ENCODE measurements around the gene APOBEC3A. TPM values are rescaled to one million over a fixed set of nuclear protein-coding genes. Genes with fewer than 3 reads are reported as not detected.
"Not testable (repeated sequence)": the region's sequence is repeated elsewhere in the genome, so short reads cannot be mapped to it uniquely, and the experiment has no call there.

APOBEC3A gene
- total RNA-seq, 1 experiment from 2014 or later = not detected

DNA sequence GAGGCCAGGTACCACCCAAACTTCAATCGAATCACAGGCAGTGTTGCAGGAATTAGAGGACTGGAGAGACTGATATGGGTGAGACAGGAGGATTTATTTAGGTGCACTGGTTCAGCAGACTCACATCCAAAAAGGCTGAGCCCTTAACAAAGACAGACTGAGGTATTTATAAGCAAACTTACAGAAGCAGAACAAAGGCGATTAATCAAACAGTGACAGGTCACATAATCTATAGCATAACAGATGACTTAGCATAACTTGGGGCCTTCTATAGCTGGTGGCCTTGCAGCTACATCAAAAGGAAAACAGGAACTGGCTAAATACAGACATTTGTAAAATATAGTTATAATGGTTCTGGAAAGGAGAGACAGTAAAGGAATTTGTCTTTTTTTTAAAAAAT lies 26.8 kb downstream of the APOBEC3A start:
- Mint-ChIP-seq H3K4me3 (ENCODE audit: unreplicated experiment) (peak overlapping the region; percentile 52), H3K27me3 (ENCODE audit: insufficient read depth, unreplicated experiment) (no peaks in the 10 kb centered on the region), H3K4me1 (ENCODE audit: low read depth, unreplicated experiment) (peaks cover 19% of the 10 kb centered on the region), H3K27ac (ENCODE audit: unreplicated experiment) (peak overlapping the region; percentile 89), H3K36me3 (ENCODE audit: insufficient read depth, unreplicated experiment) (peaks cover 32% of the 10 kb centered on the region), H3K9me3 (ENCODE audit: unreplicated experiment) (no peaks in the 10 kb centered on the region)
- DNase-seq = no peak
- ChIA-PET CTCF (interaction anchor here (0.7 to 1.3 kb wide), 2 partner anchors 60 to 114 kb away, joined by 4 to 5 read pairs; no protein-coding TSS in a partner anchor), POLR2A (interaction anchor here (1.4 kb wide), 1 partner anchor 63 kb away, joined by 3 read pairs; no protein-coding TSS in a partner anchor)
- Histone ChIP-seq H3K27me3 (replicated peaks; ENCODE audit: control insufficient read depth, insufficient read depth, low read length) (no peaks in the 10 kb centered on the region), H3K4me3 (ENCODE audit: low read depth, low read length) (no peak overlapping the region), H3K36me3 (ENCODE audit: control insufficient read depth, insufficient read depth, low read length) (no peaks in the 10 kb centered on the region), H3K4me1 (peaks cover 19% of the 10 kb centered on the region), H3K9me3 (peaks cover 9% of the 10 kb centered on the region; the same call in 1 of the 2 replicates)
- TF ChIP-seq, protein P1, sequence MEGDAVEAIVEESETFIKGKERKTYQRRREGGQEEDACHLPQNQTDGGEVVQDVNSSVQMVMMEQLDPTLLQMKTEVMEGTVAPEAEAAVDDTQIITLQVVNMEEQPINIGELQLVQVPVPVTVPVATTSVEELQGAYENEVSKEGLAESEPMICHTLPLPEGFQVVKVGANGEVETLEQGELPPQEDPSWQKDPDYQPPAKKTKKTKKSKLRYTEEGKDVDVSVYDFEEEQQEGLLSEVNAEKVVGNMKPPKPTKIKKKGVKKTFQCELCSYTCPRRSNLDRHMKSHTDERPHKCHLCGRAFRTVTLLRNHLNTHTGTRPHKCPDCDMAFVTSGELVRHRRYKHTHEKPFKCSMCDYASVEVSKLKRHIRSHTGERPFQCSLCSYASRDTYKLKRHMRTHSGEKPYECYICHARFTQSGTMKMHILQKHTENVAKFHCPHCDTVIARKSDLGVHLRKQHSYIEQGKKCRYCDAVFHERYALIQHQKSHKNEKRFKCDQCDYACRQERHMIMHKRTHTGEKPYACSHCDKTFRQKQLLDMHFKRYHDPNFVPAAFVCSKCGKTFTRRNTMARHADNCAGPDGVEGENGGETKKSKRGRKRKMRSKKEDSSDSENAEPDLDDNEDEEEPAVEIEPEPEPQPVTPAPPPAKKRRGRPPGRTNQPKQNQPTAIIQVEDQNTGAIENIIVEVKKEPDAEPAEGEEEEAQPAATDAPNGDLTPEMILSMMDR (IDR thresholded peaks at IDR 0.05; ENCODE audit: insufficient read depth in 1 of 2, low read depth in 1 of 2, low read length in 1 of 2, severe bottlenecking in 1 of 2, unreplicated experiment in 1 of 2) = no peak
- intact Hi-C loops (cut with micrococcal nuclease; ENCODE audit: unreplicated experiment) = loop anchor here (5.0 kb wide), 1 partner anchor 112 kb away; the partner anchor contains the start of gene CBX6
- BruUV-seq (replicated peaks) = no TSS peak

DNA sequence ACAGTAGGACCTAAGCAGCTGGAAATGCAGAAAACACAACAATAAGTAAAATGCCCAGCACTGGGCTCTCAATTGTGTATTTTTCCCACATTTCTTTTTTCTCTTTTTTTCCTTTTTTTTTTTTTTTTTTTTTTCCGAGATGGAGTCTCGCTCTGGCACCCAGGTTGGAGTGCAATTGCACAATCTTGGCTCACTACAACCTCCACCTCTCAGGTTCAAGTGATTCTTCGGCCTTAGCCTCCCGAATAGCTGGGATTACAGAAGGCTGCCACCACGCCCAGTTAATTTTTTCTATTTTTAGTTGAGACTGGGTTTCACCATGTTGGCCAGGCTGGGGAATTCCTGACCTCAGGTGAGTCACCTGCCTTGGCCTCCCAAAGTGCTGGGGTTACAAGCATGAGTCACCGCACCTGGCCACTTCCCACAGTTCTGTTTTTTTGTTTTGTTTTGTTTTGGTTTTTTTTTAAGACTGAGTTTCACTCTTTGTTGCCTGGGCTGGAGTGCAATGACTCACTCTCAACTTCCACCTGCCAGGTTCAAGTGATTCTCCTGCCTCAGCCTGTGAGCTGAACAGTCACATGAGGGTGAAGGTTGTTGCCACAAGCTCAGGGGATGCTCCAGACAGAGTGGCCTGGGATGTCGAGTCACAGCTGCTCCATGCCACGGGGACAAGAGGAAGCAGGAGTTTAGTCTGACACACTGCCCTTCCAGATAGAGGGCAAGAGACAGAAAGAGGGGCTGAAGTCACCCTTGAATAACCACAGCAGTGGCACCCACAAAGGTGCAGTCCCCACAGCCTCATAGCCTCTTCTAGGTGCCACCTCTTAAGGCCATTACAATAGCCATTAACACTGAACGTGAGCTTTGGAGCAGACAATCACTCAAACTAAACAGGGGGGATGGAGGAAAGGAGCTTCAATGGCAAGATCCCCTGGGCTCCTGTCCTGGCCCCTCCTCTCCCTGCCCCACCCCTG lies 27.7 kb downstream of the APOBEC3A start:
- DNase-seq = peak; percentile 80 to 87
- H3K4me3 ChIP-seq (ENCODE audit: low read depth, low read length); H3K36me3 ChIP-seq (ENCODE audit: control insufficient read depth, insufficient read depth, low read length); H3K9me3 Mint-ChIP-seq (ENCODE audit: unreplicated experiment); BruUV-seq (replicated peaks); H3K27me3 ChIP-seq (replicated peaks; ENCODE audit: control insufficient read depth, insufficient read depth, low read length); H3K9me3 ChIP-seq; H3K27me3 Mint-ChIP-seq (ENCODE audit: insufficient read depth, unreplicated experiment): not testable (repeated sequence)
- Mint-ChIP-seq H3K27ac (ENCODE audit: unreplicated experiment) (peak overlapping the region; percentile 89), H3K4me3 (ENCODE audit: unreplicated experiment) (peak overlapping the region; percentile 46), H3K36me3 (ENCODE audit: insufficient read depth, unreplicated experiment) (peaks cover 32% of the 10 kb centered on the region), H3K4me1 (ENCODE audit: low read depth, unreplicated experiment) (peaks cover 19% of the 10 kb centered on the region)
- ChIA-PET POLR2A (interaction anchor here (1.4 kb wide), 1 partner anchor 63 kb away, joined by 3 read pairs; no protein-coding TSS in a partner anchor), CTCF (interaction anchor here (0.7 to 1.3 kb wide), 3 partner anchors 61 to 219 kb away, joined by 4 to 5 read pairs (median 4); no protein-coding TSS in a partner anchor)
- intact Hi-C loops (cut with micrococcal nuclease; ENCODE audit: unreplicated experiment) = loop anchor here (5.0 kb wide), 1 partner anchor 113 kb away; the partner anchor contains the start of gene CBX6
- peaks cover 19% of the 10 kb centered on the region for H3K4me1 ChIP-seq

DNA sequence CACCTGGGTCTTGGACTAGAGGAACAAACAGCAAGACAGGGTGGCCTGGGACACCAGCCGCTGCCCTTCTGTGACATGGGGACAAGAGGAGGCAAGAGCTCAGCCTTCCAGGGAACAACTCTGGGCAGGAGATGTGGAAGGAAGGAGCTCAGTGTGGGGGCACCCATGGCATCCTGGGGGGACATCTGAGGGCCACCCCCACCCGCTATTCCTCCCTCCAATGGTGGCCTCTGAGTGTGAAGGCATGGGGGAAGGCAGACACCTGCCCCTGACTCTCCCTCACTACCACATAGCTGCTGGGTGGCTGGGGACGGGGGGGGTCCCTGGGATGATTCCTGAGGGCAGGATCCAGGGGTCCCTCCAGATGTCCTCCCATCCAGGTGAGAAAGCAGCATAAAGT lies 29.2 kb downstream of the APOBEC3A start:
- POLR2A ChIA-PET = no interaction called here
- Mint-ChIP-seq H3K4me1 (ENCODE audit: low read depth, unreplicated experiment) (peaks cover 19% of the 10 kb centered on the region), H3K4me3 (ENCODE audit: unreplicated experiment) (no peak overlapping the region), H3K27ac (ENCODE audit: unreplicated experiment) (no peak overlapping the region), H3K9me3 (ENCODE audit: unreplicated experiment) (no peaks in the 10 kb centered on the region), H3K27me3 (ENCODE audit: insufficient read depth, unreplicated experiment) (no peaks in the 10 kb centered on the region), H3K36me3 (ENCODE audit: insufficient read depth, unreplicated experiment) (peaks cover 31% of the 10 kb centered on the region)
- Histone ChIP-seq H3K36me3 (ENCODE audit: control insufficient read depth, insufficient read depth, low read length) (no peaks in the 10 kb centered on the region), H3K4me3 (ENCODE audit: low read depth, low read length) (no peak overlapping the region), H3K4me1 (peaks cover 17% of the 10 kb centered on the region), H3K27me3 (replicated peaks; ENCODE audit: control insufficient read depth, insufficient read depth, low read length) (no peaks in the 10 kb centered on the region), H3K9me3 (peaks cover 9% of the 10 kb centered on the region; the same call in 1 of the 2 replicates)
- no TSS peak for BruUV-seq (replicated peaks)
- intact Hi-C loops (cut with micrococcal nuclease; ENCODE audit: unreplicated experiment) = no loop called here
- CTCF ChIA-PET = no interaction called here
- TF ChIP-seq, protein P1 (IDR thresholded peaks at IDR 0.05; ENCODE audit: insufficient read depth in 1 of 2, low read depth in 1 of 2, low read length in 1 of 2, severe bottlenecking in 1 of 2, unreplicated experiment in 1 of 2) = no peak
- DNase-seq = no peak

Data from Caco-2 (cell line).